MM.1S (cell line): Measurements from ENCODE around the gene CPSF4.
"Not testable (repeated sequence)": the region's sequence is repeated elsewhere in the genome, so short reads cannot be mapped to it uniquely, and the experiment has no call there.

Experiments
- DNase-seq: peaks from one replicate; pipeline ENCODE4 v3.0.0-alpha.2; 2015
- H2AFZ ChIP-seq: fragments of 300-600 bp; sonication (generic); 2 replicates; pipeline ENCODE4 v1.6.0; 2016; ENCODE audit warnings: antibody characterized with exemption, low read length
- H3F3A ChIP-seq: fragments of 300-600 bp; sonication (generic); 2 replicates; pipeline ENCODE4 v1.6.1; 2016; ENCODE audit warnings: mild to moderate bottlenecking, antibody characterized with exemption, low read length, moderate library complexity, mixed read lengths; ENCODE audit not compliant: insufficient read depth
- H3K27ac ChIP-seq: fragments of 300-600 bp; sonication (generic); 2 replicates; pipeline ENCODE4 v1.5.1; 2016; ENCODE audit warnings: mild to moderate bottlenecking, low read length
- H3K27me3 ChIP-seq: fragments of 300-600 bp; sonication (generic); replicated peaks from 2 replicates; pipeline ENCODE4 v1.6.0; 2016; ENCODE audit warnings: low read length; ENCODE audit not compliant: insufficient read depth
- H3K36me3 ChIP-seq: fragments of 300-600 bp; sonication (generic); replicated peaks from 2 replicates; pipeline ENCODE4 v1.6.1; 2016; ENCODE audit warnings: mild to moderate bottlenecking, low read length, mixed read lengths; ENCODE audit not compliant: insufficient read depth
- H3K4me1 ChIP-seq: fragments of 300-600 bp; sonication (generic); 2 replicates; pipeline ENCODE4 v1.6.1; 2016; ENCODE audit warnings: low read length, mixed read lengths
- H3K4me2 ChIP-seq: fragments of 300-600 bp; sonication (generic); 2 replicates; pipeline ENCODE4 v1.6.0; 2016; ENCODE audit warnings: low read depth, low read length
- H3K4me3 ChIP-seq: fragments of 300-600 bp; sonication (generic); 2 replicates; pipeline ENCODE4 v1.5.1; 2016; ENCODE audit warnings: low read length, mixed read lengths
- H3K79me2 ChIP-seq: fragments of 300-600 bp; sonication (generic); 2 replicates; pipeline ENCODE4 v1.6.1; 2016; ENCODE audit warnings: mixed run types, low read length, mixed read lengths
- H3K9ac ChIP-seq: fragments of 300-600 bp; sonication (generic); 2 replicates; pipeline ENCODE4 v1.6.1; 2016; ENCODE audit warnings: low read length, mixed read lengths
- H3K9me2 ChIP-seq: fragments of 300-600 bp; sonication (generic); replicated peaks from 2 replicates; pipeline ENCODE4 v1.6.1; 2016; ENCODE audit warnings: mild to moderate bottlenecking, low read length, mixed read lengths; ENCODE audit not compliant: insufficient read depth
- H3K9me3 ChIP-seq: fragments of 300-600 bp; sonication (generic); replicated peaks from 2 replicates; pipeline ENCODE4 v1.6.1; 2016; ENCODE audit warnings: mild to moderate bottlenecking, low read length, mixed read lengths; ENCODE audit not compliant: insufficient read depth
- H4K20me1 ChIP-seq: fragments of 300-600 bp; sonication (generic); 2 replicates; pipeline ENCODE4 v1.6.1; 2016; ENCODE audit warnings: mild to moderate bottlenecking, low read length, moderate library complexity, mixed read lengths; ENCODE audit not compliant: insufficient read depth
- CTCF ChIP-seq: fragments of 300-600 bp; sonication (generic); IDR thresholded peaks from 2 replicates; pipeline ENCODE4 v1.5.1; 2016; ENCODE audit warnings: antibody characterized with exemption, low read length, mixed read lengths
- EZH2 ChIP-seq: fragments of 300-600 bp; sonication (generic); optimal IDR thresholded peaks from 2 replicates; pipeline ENCODE3; 2017; ENCODE audit warnings: low read depth, mild to moderate bottlenecking, antibody characterized with exemption, low read length, mixed read lengths
- EZH2phosphoT487 ChIP-seq: fragments of 300-600 bp; sonication (generic); IDR thresholded peaks from 2 replicates; pipeline ENCODE4 v1.6.1; 2018; ENCODE audit warnings: antibody characterized with exemption, low read length

Gene CPSF4

GRCh38 chr7:99410635-99411034 is 28.1 kb upstream of the CPSF4 start:
- Histone ChIP-seq H3K4me2 (no peak overlapping the region), H3F3A (0 out of 2 replicates have a peak, but pooled peaks cover 4% of the 10 kb centered on the region), H3K27ac (no peak overlapping the region), H3K4me1 (peaks cover 11% of the 10 kb centered on the region), H4K20me1 (no peaks in the 10 kb centered on the region; the same call in 1 of the 2 replicates), H3K9me2 (no peaks in the 10 kb centered on the region), H3K4me3 (no peak overlapping the region), H3K79me2 (peaks cover 81% of the 10 kb centered on the region), H3K9ac (no peak overlapping the region), H3K27me3 (no peaks in the 10 kb centered on the region), H3K36me3 (peaks cover 10% of the 10 kb centered on the region; the same call in 1 of the 2 replicates), H3K9me3 (no peaks in the 10 kb centered on the region), H2AFZ (no peak overlapping the region)
- DNase-seq, result no peak
- TF ChIP-seq CTCF (no peak), EZH2 (no peak), EZH2phosphoT487 (no peak)

DNA sequence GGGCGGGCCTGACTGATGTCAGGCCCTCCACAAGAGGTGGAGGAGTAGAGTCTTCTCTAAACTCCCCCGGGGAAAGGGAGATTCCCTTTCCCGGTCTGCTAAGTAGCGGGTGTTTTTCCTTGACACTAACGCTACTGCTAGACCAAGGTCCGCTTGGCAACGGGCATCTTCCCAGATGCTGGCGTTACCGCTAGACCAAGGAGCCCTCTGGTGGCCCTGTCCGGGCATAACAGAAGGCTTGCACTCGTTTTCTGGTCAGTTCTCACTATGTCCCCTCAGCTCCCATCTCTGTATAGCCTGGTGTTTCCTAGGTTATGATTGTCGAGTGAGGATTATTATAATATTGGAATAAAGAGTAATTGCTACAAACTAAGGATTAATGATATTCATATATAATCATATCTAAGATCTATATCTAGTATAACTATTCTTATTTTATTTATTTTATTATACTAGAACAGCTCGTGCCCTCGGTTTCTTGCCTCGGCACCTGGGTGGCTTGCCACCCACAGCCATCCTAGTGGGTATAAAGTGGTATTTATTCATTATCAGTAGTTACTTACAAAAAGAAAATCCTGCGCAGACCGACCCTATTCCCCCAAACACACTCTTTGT is 23.1 kb upstream of the CPSF4 start:
- Histone ChIP-seq H3K79me2 (peaks cover 43% of the 10 kb centered on the region), H3K36me3 (peaks cover 13% of the 10 kb centered on the region)
- H3K4me3 ChIP-seq, H4K20me1 ChIP-seq, H3F3A ChIP-seq, H3K9me3 ChIP-seq, H3K27ac ChIP-seq, H3K9ac ChIP-seq, H3K4me2 ChIP-seq, H2AFZ ChIP-seq, H3K4me1 ChIP-seq, DNase-seq, H3K9me2 ChIP-seq, H3K27me3 ChIP-seq: not testable (repeated sequence)
- peak; percentile 37 for TF ChIP-seq CTCF

GRCh38 chr7:99418260-99418659 is 20.5 kb upstream of the CPSF4 start:
- no peak overlapping the region for H3K27ac ChIP-seq
- H3K9me2 ChIP-seq, result no peaks in the 10 kb centered on the region
- no peaks in the 10 kb centered on the region for H3K27me3 ChIP-seq
- TF ChIP-seq EZH2phosphoT487 (no peak), EZH2 (no peak), CTCF (no peak)
- H4K20me1 ChIP-seq, result no peaks in the 10 kb centered on the region
- no peak overlapping the region for H2AFZ ChIP-seq
- no peaks in the 10 kb centered on the region for H3K4me1 ChIP-seq
- no peaks in the 10 kb centered on the region for H3F3A ChIP-seq
- H3K36me3 ChIP-seq, result peaks cover 8% of the 10 kb centered on the region
- no peak for DNase-seq
- H3K4me2 ChIP-seq, result no peak overlapping the region
- H3K9ac ChIP-seq, result no peak overlapping the region
- peaks cover 20% of the 10 kb centered on the region for H3K79me2 ChIP-seq
- no peaks in the 10 kb centered on the region for H3K9me3 ChIP-seq
- H3K4me3 ChIP-seq, result no peak overlapping the region
